Spleen (tissue), 7 donors: ENCODE measurements around the gene SORCS1.

ENCODE experiments used
- CTCF ChIP-seq, 11 experiments: fragments of 200-600 bp in 7 of 11; fragments of 450-650 bp in 4 of 11; sonication (generic) in 4 of 11; IDR thresholded peaks in 8 of 11; conservative IDR thresholded peaks in 3 of 11; 1 replicate in 7 of 11; 2 replicates in 4 of 11; pipeline versions ENCODE4 v1.4.0 to v1.8.0; 2016 to 2021; ENCODE audit warnings: antibody characterized with exemption in 11 of 11, inconsistent platforms in 4 of 11, mild to moderate bottlenecking in 1 of 11
- POLR2A ChIP-seq, 3 donors: fragments of 450-650 bp; IDR thresholded peaks; one replicate each; pipeline ENCODE4 v1.5.1; 2017; ENCODE audit warnings: antibody characterized with exemption in 3 of 3, mild to moderate bottlenecking in 1 of 3
- POLR2AphosphoS5 ChIP-seq, 3 donors: sonication (generic); formaldehyde crosslinking; IDR thresholded peaks; one replicate each; pipeline ENCODE4 v1.5.1; 2017; ENCODE audit warnings: antibody characterized with exemption in 3 of 3
- donor health status: DM: no; HTN: no; CAD: no; lungs with moderate emphysema.
- donor health status: DM: no; HTN: no; CAD: no.
- donor health status: DM: no; HTN: no; CAD: no.

GRCh38 chr10:106713846-106714245, 450.7 kb downstream of the SORCS1 start:
- no peak for TF ChIP-seq CTCF (IDR thresholded peaks at IDR 0.05 in 8 of 11, conservative IDR thresholded peaks at IDR 0.05 in 3 of 11)
- TF ChIP-seq POLR2A (IDR thresholded peaks at IDR 0.05), result no peak
- no peak for TF ChIP-seq POLR2AphosphoS5 (IDR thresholded peaks at IDR 0.05)
